Brain microvascular endothelial cell (primary cell): ENCODE data around the gene ATP5PB.
A peak's percentile ranks its signal among the peaks of the same experiment; 100 is the strongest.

Source experiments
- DNase-seq: peaks from one replicate; pipeline ENCODE4 v3.0.0-alpha.2; 2020
- H3K27ac ChIP-seq: fragments of 250-450 bp; sonication (Bioruptor Pico); 2 replicates; pipeline ENCODE4 v1.5.1; 2020; ENCODE audit warnings: mild to moderate bottlenecking, moderate library complexity
- H3K27me3 ChIP-seq: fragments of 250-450 bp; sonication (Bioruptor Pico); replicated peaks from 2 replicates; pipeline ENCODE4 v1.5.1; 2020; ENCODE audit warnings: mild to moderate bottlenecking
- H3K36me3 ChIP-seq: fragments of 250-450 bp; sonication (Bioruptor Pico); replicated peaks from 2 replicates; pipeline ENCODE4 v1.5.1; 2020; ENCODE audit warnings: mild to moderate bottlenecking
- H3K4me3 ChIP-seq: 2 replicates; pipeline ENCODE4 v1.5.1; 2011; ENCODE audit warnings: low read depth, mild to moderate bottlenecking, control low read depth, low read length, moderate library complexity
- CTCF ChIP-seq: IDR thresholded peaks from 2 replicates; pipeline ENCODE4 v1.5.1; 2011; ENCODE audit warnings: low read depth, mild to moderate bottlenecking, moderate library complexity, low read length, control low read depth, inconsistent platforms; ENCODE audit errors: missing control alignments
- in situ Hi-C: cut with HindIII; loops from 2 replicates; pipeline ENCODE4 v1.10.0; 2017; ENCODE audit warnings: low sequenced_read_pairs, low pct_ligation_motif_present

The ATP5PB gene

GRCh38 chr1:111441573-111442192, 7.6 kb upstream of the ATP5PB start:
- in situ Hi-C loops, result no loop called here
- Histone ChIP-seq H3K27ac (no peak overlapping the region), H3K4me3 (no peak overlapping the region), H3K36me3 (peaks cover 59% of the 10 kb centered on the region), H3K27me3 (no peaks in the 10 kb centered on the region)
- TF ChIP-seq CTCF, result peak; percentile 76
- DNase-seq, result no peak

GRCh38 chr1:111442457-111442856, 6.8 kb upstream of the ATP5PB start:
- no peak for TF ChIP-seq CTCF
- Histone ChIP-seq H3K36me3 (peaks cover 61% of the 10 kb centered on the region), H3K27ac (no peak overlapping the region), H3K27me3 (no peaks in the 10 kb centered on the region), H3K4me3 (no peak overlapping the region)
- in situ Hi-C loops, result no loop called here
- DNase-seq, result no peak

GRCh38 chr1:111444031-111444430, 5.2 kb upstream of the ATP5PB start:
- H3K36me3 ChIP-seq, result peaks cover 52% of the 10 kb centered on the region
- DNase-seq, result no peak
- H3K4me3 ChIP-seq, result no peak overlapping the region
- H3K27me3 ChIP-seq, result no peaks in the 10 kb centered on the region
- H3K27ac ChIP-seq, result no peak overlapping the region
- in situ Hi-C loops, result no loop called here
- TF ChIP-seq CTCF, result no peak

GRCh38 chr1:111446546-111446945, 2.7 kb upstream of the ATP5PB start:
- in situ Hi-C loops, result no loop called here
- Histone ChIP-seq H3K4me3 (no peak overlapping the region), H3K27ac (no peak overlapping the region), H3K27me3 (no peaks in the 10 kb centered on the region), H3K36me3 (peaks cover 36% of the 10 kb centered on the region)
- no peak for DNase-seq
- no peak for TF ChIP-seq CTCF

GRCh38 chr1:111446967-111447892, 2.0 kb upstream of the ATP5PB start:
- DNase-seq, result no peak
- in situ Hi-C loops, result no loop called here
- no peak overlapping the region for H3K27ac ChIP-seq
- peaks cover 33% of the 10 kb centered on the region for H3K36me3 ChIP-seq
- H3K4me3 ChIP-seq, result no peak overlapping the region
- no peaks in the 10 kb centered on the region for H3K27me3 ChIP-seq
- no peak for TF ChIP-seq CTCF
